CD4-positive, alpha-beta T cell treated with Interleukin-12 subunit alpha and Interleukin-12 subunit beta, for 1 hour (primary cell): ENCODE measurements around the gene ZBTB43.
A peak's percentile ranks its signal among the peaks of the same experiment; 100 is the strongest.

Experiments
- DNase-seq: peaks from one replicate; pipeline ENCODE4 v3.0.0-alpha.2; 2020

The ZBTB43 gene

DNA sequence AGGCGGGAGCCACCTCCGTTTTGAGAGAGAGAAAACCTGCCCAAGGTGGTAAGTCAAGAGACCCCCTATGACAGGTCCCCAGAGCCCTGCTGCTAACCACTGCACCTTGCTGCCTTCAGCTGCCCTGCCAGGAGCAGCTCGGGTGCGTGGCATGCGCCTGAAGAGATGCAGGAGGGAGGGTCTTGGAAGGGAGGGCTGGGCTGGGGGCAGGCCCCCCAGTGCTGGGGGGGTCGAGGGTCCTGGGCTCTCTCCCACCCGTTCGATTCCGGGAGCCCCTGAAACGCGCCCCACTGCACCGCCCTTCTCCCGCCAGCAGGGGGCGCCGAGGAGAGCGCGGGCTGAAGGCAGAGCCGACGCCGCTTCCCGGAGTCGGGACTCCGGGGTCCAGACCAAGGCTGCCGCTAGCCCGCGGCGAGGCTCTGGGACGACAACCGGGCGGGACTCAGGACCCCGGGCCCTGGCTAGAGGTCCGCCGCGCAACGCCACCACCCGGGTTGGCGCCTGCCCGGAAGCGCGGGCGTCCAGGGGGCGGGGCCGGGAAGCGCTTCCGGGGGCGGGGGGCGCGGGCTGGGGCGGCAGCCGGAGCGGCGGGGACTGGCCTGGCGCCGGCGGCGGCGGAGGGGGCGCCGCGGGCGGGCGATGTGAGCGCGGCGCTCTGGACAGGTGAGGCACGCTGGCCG lies 55.4 kb downstream of the ZBTB43 start, which contains the start of gene ZBTB34:
Gene ZBTB34 (plus strand): TSS at position 563 of the 680 bp plus-strand sequence. CDS start 18,761 bp downstream, outside the sequence.
- DNase-seq = peak; percentile 78

DNA sequence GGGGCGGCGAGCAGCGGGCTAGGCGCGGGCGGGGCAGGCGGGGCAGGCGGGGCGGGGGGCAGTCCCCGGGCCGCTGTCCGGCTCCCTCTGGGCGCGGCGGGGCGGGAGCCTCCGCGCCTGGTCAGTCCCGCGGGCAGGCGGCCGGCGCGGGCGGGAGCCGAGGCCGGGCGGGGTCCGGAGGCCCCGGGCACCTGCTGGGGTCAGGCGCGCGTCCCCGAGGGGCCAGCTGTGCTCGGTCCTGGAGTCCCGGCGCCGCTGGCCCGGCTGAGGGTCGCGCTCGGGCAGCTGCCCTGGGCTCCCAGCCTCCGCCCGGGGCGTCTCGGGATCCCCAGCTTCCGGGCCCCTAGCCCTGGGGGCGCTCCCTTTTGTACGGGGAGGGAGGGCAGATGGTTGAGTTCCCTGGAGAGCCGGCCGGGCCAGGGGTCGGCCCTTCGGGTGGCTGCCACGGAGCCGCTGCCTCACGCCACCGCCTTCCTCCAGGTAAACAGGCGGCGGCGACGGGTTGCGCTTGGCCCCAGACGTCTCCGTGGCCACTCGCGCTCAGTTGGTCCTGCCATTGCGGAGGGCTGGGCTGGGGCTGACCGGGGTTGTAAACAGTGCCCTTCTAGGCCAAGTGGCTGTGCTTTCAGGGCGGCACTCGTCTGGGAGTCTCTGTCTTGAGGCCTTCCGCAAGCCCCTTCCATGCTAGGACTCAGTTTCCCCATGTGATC lies 56.1 kb downstream of the ZBTB43 start:
- no peak for DNase-seq

DNA sequence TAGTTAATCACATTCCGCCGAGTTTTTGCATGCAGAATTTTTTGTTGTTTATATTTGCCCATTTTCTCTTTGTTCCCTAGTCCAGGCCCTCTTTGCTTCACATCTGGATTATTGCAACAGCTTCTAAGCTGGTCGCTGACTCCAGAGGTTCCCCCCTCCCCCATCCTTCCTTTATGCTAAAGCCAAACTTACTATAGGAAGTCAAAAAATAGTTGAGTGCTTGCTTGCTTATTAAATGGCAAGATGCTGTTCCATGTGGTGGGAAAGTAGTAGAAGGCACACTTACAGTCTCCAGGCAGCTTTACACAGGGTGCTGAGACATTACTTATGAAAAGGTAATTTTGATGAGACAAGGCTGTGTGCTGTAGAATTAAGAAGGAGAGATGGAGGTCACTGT lies 56.9 kb downstream of the ZBTB43 start:
- no peak for DNase-seq

DNA sequence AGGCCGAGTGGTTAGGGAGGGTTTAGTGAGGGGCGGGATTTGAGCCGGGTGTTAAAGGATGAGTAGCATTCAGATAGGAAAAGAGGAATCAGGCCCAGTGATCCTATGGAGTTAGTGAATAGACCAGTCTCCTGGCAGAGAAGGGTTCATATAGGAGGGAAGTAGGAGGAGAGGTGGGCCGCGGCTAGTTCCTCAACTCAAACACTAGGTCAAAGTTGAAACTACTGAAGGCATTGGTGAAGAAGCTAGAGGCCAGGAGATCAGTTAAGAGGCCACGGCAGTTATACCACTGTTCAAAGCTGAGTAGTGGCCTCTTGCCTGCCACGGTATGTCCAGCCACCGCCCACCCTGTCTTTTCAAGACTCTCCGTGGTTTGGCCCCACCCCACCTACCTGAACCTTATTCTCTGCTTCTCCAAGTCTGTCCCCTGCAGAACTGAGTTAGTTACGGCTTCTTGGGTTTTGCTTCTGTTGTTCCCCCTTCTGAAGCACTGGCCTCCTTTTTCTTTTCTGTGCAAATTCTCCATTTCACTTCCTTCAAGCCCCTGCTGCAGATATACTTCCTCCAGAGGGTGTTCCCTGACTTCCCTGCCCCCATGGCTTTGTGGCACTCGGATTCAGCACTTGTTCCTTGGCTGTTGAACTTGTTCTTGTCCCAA lies 57.4 kb downstream of the ZBTB43 start:
- DNase-seq = no peak

DNA sequence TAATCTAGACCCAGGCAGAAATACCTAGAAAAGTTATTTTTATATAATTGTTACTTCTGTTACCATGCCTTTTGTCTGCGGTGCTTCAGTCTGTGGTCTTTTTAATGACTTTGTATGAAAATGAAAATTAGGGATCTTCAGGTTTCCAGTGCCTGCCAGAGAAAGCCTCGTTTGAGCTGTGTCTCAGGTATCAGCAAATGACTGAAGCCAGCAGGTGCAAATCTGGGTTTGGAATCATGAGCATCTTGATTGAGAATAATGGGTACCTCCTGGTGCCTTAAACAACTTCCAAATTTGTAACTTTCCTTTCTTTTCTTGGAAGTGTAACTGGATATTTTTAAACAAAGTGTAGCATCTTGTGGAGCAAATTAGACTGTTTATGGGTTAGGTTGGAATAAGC lies 59.9 kb downstream of the ZBTB43 start:
- no peak for DNase-seq

DNA sequence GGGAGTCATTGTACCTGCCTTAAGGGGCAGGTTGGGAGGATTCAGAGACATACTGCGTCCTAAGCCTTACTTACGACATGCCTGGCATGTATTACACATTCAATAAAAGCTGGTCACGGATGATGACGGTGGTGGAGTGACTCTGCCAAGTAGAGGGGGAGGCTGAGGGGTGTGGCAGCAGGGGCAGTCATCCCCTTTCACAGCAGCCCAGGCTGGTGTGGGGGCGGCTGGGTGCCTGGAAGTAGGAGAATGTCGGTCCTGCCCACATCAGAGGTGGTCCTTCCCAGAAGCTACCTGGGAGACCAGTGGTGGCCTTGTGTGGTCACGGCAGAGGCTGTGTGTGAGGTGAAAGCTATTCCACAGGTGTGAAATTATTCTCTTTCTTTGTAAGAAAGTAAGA lies 64.5 kb downstream of the ZBTB43 start:
- no peak for DNase-seq

DNA sequence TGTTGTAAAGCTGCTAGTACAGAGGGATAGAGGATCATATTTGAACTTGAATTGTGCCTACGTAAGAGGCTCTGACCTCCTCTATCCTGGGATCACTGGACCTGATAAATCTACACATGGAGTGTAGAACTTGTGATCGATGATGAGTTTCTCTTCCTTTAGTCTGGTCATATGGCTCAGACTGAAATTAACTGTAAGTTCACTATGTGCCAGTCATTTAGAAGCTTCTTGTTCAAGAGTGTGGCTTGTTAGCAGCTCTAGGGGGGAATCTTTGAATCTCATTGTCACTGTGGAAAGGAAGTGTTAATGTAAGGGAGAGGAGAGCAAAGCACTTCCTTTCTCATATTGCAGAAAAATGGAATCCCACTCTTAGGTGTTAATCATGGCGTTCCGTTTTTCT lies 67.7 kb downstream of the ZBTB43 start:
- no peak for DNase-seq

DNA sequence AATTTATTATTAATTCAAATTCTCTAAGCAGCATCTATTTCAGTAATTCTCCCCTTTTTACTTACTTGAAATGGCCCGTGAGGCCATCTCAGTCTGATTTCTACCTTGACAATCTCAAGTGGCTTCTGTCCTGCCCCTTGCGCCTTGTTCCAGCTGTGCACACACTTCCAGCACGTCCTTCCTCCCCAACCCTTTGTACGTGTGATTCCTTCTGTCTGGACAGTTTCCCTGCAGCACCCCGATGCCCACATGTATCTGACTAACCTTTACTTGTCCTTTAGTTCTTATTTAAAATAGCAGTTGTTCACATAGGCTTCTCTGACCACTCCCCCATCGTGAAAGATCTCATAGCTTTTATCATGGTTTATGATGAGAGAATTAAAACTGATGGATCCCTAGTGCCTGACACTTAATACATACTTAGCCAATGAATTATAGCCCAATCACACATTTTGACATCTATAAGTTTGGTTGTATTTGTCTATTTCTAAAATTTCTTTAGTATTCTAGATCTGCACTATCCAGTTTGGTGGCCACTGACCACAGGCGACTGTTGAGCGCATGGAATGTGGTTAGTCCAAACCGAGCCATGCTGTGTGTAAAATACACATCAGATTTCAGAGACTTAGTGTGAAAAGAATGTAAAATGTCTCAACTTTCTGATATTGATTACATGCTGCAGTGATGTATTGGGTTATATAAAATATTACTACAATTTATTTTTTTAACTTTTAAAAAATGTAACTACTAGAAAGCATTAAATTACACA lies 69.9 kb downstream of the ZBTB43 start:
- DNase-seq = no peak

DNA sequence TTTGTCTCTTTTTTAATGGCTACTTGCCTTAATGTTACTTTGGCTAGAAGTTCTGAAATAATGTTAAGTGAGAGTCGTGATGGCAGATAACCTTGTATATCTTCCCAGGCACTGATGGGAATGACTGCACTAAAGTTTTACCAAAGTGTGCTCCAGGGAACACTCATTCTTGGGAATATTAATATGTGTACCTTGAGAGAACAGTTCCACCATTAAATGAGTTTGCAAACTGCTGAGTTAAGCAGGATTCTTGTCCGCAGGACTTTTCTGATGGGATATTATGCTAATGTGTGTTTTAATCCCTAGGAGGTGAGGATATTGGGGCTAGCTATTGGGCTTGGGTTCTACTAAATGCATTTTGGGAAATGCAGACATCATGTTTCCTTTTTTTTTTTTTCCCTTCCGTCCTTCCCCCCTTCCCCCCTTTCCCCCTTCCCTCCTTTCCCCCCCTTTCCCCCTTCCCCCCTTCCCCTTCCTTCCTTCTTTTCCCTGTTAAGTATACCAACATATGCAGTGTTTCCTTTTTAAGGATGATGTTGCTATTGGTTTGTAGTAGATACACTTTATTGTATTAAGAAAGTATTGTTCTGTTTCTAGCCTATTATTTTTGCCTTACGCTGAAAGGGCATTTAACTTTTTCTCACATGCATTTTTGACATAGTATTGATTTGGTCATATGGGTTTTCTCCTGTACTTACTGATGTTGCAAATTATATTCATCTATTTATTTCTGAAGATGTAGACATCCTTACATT lies 71.1 kb downstream of the ZBTB43 start:
- no peak for DNase-seq

DNA sequence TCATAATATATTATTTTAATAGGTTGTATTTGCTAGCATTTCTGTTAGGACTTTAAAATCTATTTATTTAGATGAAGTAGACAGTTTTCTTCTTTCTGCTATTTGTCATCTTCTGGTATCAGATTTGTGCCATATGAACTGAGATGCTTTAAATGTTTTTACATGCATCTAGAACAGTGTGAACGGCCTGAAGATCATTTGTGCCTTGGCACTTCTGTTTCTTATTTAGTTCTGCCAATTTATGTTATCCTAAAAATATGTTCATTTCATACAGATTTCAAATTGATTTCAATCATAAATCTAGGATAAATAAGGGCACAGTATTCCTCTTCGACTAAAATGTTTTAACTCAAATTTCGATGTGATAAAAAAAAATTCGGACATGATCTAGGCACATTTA lies 71.7 kb downstream of the ZBTB43 start:
- no peak for DNase-seq

DNA sequence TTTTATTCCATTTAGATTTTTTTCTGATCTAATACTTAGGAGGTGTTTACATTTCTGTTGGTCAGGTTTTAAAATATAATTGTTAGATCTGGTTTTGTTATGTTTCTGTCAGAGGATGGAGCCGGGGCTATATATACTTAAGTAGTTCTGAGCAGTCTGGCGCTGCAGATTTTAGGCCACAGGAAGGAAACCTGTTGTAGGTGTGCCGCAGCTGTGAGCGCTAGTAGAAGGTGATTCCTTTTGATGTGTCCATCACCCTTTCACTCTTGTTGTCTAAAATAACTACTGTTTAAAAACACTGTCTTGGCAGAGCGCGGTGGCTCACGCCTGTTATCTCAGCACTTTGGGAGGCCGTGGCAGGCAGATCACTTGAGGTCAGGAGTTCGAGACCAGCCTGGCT lies 72.6 kb downstream of the ZBTB43 start:
- peak; percentile 27 for DNase-seq

DNA sequence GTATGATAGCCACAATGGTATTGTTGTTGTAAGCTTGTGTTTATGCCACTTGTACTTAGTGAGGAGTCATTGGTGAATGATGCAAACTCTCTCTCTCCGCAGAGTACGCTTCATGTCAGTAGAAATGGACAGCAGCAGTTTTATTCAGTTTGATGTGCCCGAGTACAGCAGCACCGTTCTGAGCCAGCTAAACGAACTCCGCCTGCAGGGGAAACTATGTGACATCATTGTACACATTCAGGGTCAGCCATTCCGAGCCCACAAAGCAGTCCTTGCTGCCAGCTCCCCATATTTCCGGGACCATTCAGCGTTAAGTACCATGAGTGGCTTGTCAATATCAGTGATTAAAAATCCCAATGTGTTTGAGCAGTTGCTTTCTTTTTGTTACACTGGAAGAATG lies 74.4 kb downstream of the ZBTB43 start:
- DNase-seq = no peak

DNA sequence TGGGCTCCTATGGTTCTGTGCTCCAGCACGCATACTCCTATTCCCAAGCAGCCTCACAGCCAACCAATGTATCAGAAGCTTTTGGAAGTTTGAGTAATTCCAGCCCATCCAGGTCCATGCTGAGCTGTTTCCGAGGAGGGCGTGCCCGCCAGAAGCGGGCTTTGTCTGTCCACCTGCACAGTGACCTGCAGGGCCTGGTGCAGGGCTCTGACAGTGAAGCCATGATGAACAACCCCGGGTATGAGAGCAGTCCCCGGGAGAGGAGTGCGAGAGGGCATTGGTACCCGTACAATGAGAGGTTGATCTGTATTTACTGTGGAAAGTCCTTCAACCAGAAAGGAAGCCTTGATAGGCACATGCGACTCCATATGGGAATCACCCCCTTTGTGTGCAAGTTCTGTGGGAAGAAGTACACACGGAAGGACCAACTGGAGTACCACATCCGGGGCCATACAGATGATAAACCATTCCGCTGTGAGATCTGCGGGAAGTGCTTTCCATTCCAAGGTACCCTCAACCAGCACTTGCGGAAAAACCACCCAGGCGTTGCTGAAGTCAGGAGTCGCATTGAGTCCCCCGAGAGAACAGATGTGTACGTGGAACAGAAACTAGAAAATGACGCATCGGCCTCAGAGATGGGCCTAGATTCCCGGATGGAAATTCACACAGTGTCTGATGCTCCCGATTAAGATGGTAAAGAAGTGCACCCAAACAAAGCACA lies 75.5 kb downstream of the ZBTB43 start:
- DNase-seq = no peak

DNA sequence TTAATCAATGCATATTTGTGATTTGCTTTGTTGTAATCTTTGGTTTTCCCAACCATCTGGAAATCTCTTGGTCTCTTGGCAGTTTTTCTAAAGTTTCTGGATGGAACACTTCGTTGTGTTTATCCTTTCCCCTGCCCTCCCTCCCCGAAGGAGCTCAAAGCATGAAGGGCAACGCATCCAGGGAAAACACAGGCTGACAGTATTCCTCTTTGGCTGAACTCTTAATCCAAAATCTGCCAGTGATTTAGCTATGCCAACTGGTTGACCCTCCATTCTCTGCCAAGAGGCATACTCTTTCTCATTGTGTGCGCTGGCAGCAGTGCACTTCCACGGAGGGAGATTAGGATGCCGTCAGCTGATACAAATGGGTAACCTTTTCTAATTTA lies 76.1 kb downstream of the ZBTB43 start:
- no peak for DNase-seq

DNA sequence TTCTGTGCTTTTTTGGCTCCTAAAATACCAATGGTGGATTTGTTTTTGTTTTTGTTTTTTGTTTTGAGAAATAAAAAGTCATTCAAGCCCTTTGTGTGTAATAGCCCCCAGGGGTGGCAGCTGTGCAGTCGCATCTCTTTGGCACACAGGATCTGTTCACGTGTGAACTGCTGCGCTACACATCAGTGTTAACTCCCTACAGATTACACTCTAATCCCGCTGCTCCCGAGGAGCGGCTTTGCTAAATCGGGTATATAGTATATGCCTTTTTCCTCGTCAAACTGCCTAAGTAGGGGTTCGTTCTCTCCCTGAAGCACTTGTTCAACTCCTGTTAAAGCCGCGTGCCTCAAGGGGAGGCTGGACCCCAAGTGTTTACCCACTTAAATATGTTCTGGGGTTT lies 77.9 kb downstream of the ZBTB43 start:
- DNase-seq = no peak

DNA sequence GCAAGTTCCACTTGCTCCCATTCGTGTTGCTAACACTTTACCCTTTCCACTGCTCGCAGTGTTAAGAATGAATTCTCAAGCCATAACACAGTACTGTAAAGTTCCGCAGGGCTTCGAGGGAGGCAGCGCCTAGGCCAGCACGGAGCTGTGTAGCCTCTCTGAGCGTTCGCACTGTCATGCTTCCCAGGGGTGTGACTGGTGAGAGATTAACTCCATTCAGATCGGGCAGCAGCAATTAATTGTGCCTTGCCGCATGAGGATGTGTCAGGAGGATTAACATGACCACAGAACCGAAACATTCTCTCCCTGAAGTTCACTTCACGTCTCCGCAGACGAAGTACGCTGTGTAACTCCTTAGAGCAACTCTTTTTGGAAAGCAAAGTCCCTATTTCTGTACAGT lies 78.8 kb downstream of the ZBTB43 start:
- no peak for DNase-seq

DNA sequence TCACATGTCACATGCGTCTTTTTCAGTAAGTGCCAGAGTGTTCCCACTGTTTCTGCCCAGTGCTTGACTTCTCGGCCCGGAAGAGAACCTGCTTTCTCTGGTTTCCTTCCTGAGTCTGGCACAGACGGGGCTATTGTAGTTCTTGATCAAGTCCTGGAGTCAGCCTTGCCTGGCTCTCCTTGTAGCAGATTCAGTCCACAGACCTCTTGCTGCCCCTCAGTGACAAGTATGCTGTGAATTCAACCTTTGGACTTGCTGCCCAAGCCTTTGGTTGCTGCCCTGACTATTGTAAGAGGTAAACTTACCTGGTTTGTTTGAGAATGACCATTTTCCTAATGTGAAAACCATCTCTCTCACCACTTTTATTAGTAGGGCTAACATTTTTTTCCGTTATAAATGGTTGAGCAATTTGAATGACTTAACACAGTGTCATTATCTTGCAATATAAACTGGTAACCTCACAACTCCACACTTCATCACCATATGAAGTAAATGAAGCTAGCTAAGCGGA lies 80.3 kb downstream of the ZBTB43 start:
- DNase-seq = no peak

DNA sequence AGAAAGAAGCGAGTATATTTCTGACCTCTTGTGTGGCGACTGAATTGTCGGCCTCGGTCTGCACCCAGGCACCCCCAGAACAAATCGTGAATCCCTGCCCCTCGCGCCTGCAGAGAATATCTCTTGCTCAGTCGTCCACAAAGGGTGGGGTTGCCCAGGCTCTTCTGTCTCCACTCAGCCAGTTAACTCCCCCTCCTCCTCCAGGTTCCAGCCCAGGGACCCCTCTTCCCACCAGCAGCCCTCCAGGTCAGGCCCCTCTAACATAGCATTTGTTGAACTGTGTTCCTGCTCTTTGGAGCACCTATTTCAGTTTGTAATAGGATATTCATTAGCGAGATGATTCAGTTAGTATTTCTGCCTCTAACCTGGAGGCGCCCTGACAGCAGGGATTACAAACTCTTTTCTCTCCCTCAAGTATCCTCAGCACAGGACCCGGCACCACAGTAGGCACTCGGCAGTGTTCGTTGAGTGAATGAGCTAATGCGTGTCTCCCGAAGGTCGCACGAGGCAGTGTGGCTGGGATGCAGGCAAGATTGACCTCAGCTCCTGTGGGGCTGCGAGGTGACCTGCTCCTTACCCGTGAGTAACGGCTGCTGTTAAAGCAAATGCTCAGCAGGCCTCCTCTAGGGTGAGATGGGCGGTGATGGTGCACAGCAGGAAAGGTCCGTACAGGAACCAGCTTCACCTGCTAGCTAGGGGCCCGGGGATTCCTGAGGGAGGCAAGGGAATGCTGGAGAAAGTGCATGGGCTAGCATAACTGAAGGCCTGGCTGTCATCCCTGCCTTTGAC lies 81.4 kb downstream of the ZBTB43 start:
- no peak for DNase-seq

DNA sequence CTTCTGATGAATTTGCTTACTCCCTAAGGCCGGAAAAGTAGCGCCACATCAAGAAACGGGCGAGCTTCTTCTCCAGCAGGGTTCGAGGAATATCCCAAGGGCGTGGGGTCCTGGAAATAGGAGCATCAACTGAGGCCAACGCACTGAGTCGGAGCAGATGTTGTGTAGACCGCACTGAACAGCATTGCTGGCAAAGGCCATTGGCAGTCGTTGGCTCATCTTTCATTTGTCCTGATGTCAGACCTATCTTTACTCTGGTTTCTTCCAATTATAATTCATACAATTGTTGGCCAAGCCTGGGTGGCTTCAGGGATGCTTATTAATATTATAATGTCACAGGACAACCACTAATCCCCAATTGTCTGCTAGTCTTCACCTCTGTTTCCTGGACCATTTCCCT lies 82.1 kb downstream of the ZBTB43 start:
- no peak for DNase-seq
